Superior temporal gyrus (tissue), 1 donor: Measurements from ENCODE around the gene LRRC45.

Experiments
- DNase-seq: peaks from one replicate; pipeline ENCODE4 v3.0.0-alpha.2; 2016; ENCODE audit errors: extremely low spot score

LRRC45 gene

GRCh38 chr17:82007228-82007494, 15.9 kb upstream of the LRRC45 start:
- no peak for DNase-seq

GRCh38 chr17:82007495-82008257, 15.4 kb upstream of the LRRC45 start:
- peak; percentile 1 for DNase-seq

- no peak for DNase-seq
These were observed 14.7 kb upstream of the LRRC45 start for GRCh38 chr17:82008258-82008940.

GRCh38 chr17:82008941-82009405, 14.1 kb upstream of the LRRC45 start:
- DNase-seq: no peak

- no peak for DNase-seq
These were observed 13.7 kb upstream of the LRRC45 start for GRCh38 chr17:82009413-82009812.

GRCh38 chr17:82010575-82011525, 12.3 kb upstream of the LRRC45 start:
- DNase-seq: no peak

- DNase-seq: no peak
These were observed 11.4 kb upstream of the LRRC45 start for GRCh38 chr17:82011617-82012187.

GRCh38 chr17:82012261-82012639, 10.9 kb upstream of the LRRC45 start:
- no peak for DNase-seq

GRCh38 chr17:82012640-82013295, 10.3 kb upstream of the LRRC45 start:
- DNase-seq: no peak

- DNase-seq: no peak
These were observed 9.8 kb upstream of the LRRC45 start for GRCh38 chr17:82013341-82013740.

GRCh38 chr17:82013772-82014321, 9.3 kb upstream of the LRRC45 start:
- no peak for DNase-seq

- DNase-seq: no peak
These were observed 8.7 kb upstream of the LRRC45 start for GRCh38 chr17:82014432-82014831.

- no peak for DNase-seq
These were observed 8.2 kb upstream of the LRRC45 start for GRCh38 chr17:82014971-82015310.

- DNase-seq: no peak
These were observed 7.7 kb upstream of the LRRC45 start for GRCh38 chr17:82015311-82015971.

- DNase-seq: no peak
These were observed 6.8 kb upstream of the LRRC45 start for GRCh38 chr17:82016061-82016874.

GRCh38 chr17:82016875-82017459, 6.1 kb upstream of the LRRC45 start:
- no peak for DNase-seq

GRCh38 chr17:82017612-82018151, 5.4 kb upstream of the LRRC45 start:
- no peak for DNase-seq

- no peak for DNase-seq
These were observed 4.7 kb upstream of the LRRC45 start for GRCh38 chr17:82018152-82018988.
